ENCODE data around the gene INPP5K.

Gene INPP5K

DNA sequence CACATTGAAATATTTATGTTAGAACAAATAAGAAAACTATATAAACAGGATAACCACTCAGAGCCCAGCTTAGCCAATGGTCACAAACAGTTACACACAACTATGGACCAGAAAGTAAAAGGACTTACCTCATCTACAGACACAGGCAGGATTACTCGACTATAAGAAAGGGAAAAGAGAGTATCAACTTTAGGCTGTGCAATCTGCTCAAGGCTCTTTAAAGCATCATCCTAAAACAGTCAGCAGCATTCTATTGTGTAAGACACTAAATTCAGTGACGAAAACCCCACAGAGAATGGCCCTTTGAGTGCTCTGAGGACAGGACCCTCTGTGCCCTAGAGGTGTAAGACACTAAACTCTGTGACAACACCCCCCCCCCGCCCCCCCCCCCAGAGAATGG is 42.0 kb upstream of the INPP5K start:
- H3K4me1 ChIP-seq (ENCODE audit: control insufficient read depth, insufficient read depth, low read length): peaks cover 27% of the 10 kb centered on the region
- H3K27ac ChIP-seq (ENCODE audit: low read depth, low read length): no peak overlapping the region
- no peaks in the 10 kb centered on the region for H3K9me3 ChIP-seq (ENCODE audit: control insufficient read depth, insufficient read depth, low read depth, low read length)
- no peaks in the 10 kb centered on the region for H3K27me3 ChIP-seq (ENCODE audit: control insufficient read depth, insufficient read depth, low read length)
- no peak overlapping the region for H3K9ac ChIP-seq (ENCODE audit: low read length)
- no peak overlapping the region for H3K4me3 ChIP-seq (ENCODE audit: low read depth, low read length)
- peaks cover 16% of the 10 kb centered on the region for H3K36me3 ChIP-seq (ENCODE audit: control insufficient read depth, insufficient read depth, low read length)

DNA sequence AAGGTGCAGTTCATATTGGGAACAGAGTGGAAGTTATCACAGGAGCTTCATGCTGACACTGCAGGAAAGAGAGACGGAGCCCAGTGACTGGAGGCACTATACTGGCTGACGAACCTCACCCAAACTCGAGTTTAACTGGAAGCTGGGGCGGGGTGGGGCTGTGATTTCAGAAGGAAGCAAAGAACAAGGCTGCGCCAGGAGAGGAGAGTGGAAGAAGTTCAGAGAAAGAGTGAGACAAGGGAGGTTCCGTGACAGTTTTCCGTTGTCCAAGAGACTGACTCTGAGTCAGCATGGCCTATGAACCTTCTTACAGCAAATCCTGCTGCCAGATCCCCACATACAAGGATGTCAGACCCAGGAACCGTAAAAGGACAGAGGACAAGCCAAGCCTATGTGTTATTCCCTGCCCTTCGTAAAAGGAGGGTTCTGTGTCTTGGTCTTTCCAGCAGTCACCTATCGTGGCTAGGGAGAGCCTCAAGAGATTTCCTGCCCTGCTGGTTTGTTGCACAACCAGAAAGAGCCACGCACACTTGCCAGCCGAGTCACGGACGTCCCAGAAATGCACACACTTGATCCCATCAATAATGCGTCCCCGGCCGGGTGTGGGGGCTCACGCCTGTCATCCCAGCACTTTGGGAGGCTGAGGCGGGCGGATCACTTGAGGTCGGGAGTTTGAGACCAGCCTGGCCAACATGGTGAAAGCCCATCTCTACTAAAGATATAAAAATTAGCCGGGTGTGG is 41.1 kb upstream of the INPP5K start:
- H3K9ac ChIP-seq (ENCODE audit: low read length): no peak overlapping the region

DNA sequence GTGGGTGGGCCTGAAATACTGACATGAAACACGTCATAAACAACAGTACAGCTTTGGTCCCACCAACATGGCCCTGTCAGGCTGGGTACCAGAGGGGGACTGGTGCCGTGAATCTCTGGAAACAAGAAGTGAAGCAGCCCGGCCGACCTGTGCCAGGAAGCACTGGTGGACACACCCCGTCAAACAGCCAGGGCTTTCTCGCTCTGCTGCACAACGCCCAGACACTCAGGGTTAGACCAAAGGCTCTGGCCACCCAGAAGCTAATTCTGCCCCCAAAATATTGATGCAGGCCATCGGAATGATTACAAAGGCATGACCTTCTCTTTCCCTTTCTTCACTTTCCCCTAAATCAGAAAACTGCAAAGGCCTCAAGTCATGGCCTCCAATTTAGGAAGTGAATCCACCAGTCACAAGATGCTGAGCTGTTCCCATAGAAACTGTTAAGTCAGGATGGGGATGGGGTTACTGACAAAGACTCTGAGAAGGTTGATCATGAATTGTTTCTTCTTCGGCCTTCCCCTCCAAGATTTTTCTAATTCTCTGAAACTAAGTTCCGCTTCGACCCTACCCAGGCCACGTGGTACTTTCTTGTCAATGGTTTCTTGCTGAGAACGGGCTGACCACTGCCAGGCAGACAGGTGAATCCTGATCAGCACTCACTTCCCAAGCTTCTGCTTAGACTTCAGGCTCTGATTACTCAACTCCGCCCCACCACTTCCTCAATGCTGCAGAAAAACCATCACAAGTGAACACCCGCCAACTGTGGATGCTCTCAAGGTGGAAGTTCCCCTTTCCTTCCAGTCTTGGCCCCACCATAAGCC is 39.4 kb upstream of the INPP5K start:
- Histone ChIP-seq H3K27me3 (ENCODE audit: control insufficient read depth, insufficient read depth, low read length) (no peaks in the 10 kb centered on the region), H3K36me3 (ENCODE audit: control insufficient read depth, insufficient read depth, low read length) (peaks cover 38% of the 10 kb centered on the region), H3K4me3 (ENCODE audit: low read depth, low read length) (no peak overlapping the region), H3K9me3 (ENCODE audit: control insufficient read depth, insufficient read depth, low read depth, low read length) (no peaks in the 10 kb centered on the region), H3K9ac (ENCODE audit: low read length) (no peak overlapping the region), H3K4me1 (ENCODE audit: control insufficient read depth, insufficient read depth, low read length) (peaks cover 21% of the 10 kb centered on the region), H3K27ac (ENCODE audit: low read depth, low read length) (no peak overlapping the region)

More for the DNA sequence above, 41.1 kb upstream of the INPP5K start:
- H3K4me3 ChIP-seq (ENCODE audit: low read depth, low read length): no peak overlapping the region
- H3K27ac ChIP-seq (ENCODE audit: low read depth, low read length): no peak overlapping the region
- H3K4me1 ChIP-seq (ENCODE audit: control insufficient read depth, insufficient read depth, low read length): peaks cover 27% of the 10 kb centered on the region
- no peaks in the 10 kb centered on the region for H3K9me3 ChIP-seq (ENCODE audit: control insufficient read depth, insufficient read depth, low read depth, low read length)
- no peaks in the 10 kb centered on the region for H3K27me3 ChIP-seq (ENCODE audit: control insufficient read depth, insufficient read depth, low read length)
- H3K36me3 ChIP-seq (ENCODE audit: control insufficient read depth, insufficient read depth, low read length): peaks cover 23% of the 10 kb centered on the region

DNA sequence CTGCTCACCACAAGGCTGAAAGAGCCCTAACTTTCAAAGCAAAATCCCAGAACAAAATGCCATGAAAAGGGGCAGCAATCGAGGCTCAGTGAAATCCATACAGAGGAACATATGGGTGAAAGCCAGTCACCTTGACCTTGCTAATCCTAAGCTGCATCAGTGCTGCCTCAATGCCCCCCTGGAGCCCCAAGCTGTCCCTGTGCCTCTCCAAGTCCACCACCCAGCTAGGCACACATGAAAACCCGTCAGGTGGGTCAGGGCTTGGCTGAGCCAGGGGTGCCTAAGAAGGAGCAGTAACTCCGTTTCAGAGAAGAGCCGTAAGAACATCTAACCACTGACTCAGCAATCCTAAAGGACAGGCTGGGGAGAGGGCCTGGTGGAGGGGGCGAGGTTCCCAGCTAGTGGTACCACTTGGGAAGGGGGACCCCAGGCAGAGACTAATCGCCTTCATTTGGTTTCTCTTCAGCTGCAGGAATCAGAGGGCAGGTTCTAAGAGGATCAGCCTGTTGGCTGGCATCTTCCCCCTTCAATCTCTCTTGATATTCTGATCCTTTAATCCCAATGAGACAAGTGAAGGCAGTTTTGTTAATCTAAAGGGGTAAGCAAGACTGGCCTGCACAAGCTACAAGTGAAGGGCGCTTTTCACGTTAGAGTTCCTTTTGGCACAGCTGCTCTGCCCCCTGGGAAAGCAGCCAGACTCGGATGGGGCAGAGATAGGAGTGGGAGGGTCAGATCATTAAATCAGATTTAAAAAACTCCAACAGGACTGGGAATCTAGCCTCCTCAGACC is 38.5 kb upstream of the INPP5K start:
- Histone ChIP-seq H3K4me3 (ENCODE audit: low read depth, low read length) (no peak overlapping the region), H3K9me3 (ENCODE audit: control insufficient read depth, insufficient read depth, low read depth, low read length) (no peaks in the 10 kb centered on the region), H3K4me1 (ENCODE audit: control insufficient read depth, insufficient read depth, low read length) (peaks cover 12% of the 10 kb centered on the region), H3K36me3 (ENCODE audit: control insufficient read depth, insufficient read depth, low read length) (peaks cover 46% of the 10 kb centered on the region), H3K27ac (ENCODE audit: low read depth, low read length) (no peak overlapping the region), H3K9ac (ENCODE audit: low read length) (no peak overlapping the region), H3K27me3 (ENCODE audit: control insufficient read depth, insufficient read depth, low read length) (no peaks in the 10 kb centered on the region)

DNA sequence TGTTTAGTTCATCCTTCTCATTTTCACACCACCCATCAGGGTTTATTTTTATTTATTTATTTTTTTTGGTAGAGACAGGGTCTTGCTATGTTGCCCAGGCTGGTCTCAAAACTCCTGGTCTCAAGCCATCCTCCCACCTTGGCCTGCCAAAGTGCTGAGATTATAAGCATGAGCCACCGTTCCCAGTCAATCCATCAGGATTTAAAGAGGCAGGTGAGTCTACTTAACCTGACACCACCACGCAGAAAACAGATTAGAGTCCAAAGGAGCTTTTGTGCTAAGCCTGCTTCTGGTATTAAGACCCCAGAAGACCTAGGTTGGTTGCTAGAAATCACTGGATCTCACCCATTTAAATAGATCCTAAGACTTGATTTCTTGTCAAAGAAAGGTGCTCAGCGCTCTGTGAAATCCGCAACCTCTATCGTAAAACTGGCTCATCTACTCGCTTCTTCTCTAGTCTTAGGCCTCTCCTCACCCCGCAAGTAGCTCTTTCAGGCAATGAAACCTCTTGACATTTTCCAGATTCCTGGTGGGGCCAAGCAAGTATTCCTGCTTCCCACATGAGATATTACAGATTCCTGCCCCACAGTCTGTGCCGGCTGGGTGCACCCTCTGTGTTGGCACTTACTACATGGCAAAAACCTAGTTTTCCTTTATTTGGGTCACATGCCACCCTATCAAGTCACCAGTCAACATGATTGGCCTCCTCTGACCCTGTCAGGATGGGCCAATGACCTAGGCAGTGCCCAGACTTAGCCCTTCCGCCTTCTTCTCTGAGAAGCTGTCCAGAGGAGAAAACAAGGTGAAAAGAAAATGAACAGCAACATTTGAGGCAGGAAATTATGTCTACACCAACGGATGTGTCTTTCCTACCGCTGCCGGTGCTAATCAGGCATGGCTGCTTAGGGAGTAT is 37.2 kb upstream of the INPP5K start:
- no peaks in the 10 kb centered on the region for H3K4me1 ChIP-seq (ENCODE audit: control insufficient read depth, insufficient read depth, low read length)
- H3K27ac ChIP-seq (ENCODE audit: low read depth, low read length): no peak overlapping the region
- H3K27me3 ChIP-seq (ENCODE audit: control insufficient read depth, insufficient read depth, low read length): no peaks in the 10 kb centered on the region
- no peaks in the 10 kb centered on the region for H3K9me3 ChIP-seq (ENCODE audit: control insufficient read depth, insufficient read depth, low read depth, low read length)
- H3K4me3 ChIP-seq (ENCODE audit: low read depth, low read length): no peak overlapping the region
- peaks cover 50% of the 10 kb centered on the region for H3K36me3 ChIP-seq (ENCODE audit: control insufficient read depth, insufficient read depth, low read length)
- no peak overlapping the region for H3K9ac ChIP-seq (ENCODE audit: low read length)

DNA sequence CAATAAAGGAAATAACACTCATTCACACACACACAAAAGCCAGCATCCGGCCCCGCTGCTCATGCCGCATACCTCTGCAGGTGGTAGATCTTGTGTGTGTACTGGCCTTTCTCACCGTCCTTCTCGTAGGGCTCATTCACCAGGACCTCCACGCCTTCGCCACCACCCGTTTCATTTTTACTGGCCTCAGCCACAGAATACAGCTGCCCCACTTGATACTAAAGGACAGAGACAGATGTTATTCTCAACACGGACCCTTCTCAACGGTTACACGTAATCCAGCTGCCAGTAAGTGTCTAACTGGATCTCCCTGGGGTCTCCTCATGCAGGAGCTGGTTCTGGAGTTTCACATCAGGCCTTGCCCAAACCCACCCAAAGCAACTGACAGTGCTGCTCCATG is 36.5 kb upstream of the INPP5K start:
- H3K9me3 ChIP-seq (ENCODE audit: control insufficient read depth, insufficient read depth, low read depth, low read length): no peaks in the 10 kb centered on the region
- no peaks in the 10 kb centered on the region for H3K4me1 ChIP-seq (ENCODE audit: control insufficient read depth, insufficient read depth, low read length)
- no peaks in the 10 kb centered on the region for H3K27me3 ChIP-seq (ENCODE audit: control insufficient read depth, insufficient read depth, low read length)
- no peak overlapping the region for H3K4me3 ChIP-seq (ENCODE audit: low read depth, low read length)
- peaks cover 56% of the 10 kb centered on the region for H3K36me3 ChIP-seq (ENCODE audit: control insufficient read depth, insufficient read depth, low read length)
- H3K27ac ChIP-seq (ENCODE audit: low read depth, low read length): no peak overlapping the region
- H3K9ac ChIP-seq (ENCODE audit: low read length): no peak overlapping the region

DNA sequence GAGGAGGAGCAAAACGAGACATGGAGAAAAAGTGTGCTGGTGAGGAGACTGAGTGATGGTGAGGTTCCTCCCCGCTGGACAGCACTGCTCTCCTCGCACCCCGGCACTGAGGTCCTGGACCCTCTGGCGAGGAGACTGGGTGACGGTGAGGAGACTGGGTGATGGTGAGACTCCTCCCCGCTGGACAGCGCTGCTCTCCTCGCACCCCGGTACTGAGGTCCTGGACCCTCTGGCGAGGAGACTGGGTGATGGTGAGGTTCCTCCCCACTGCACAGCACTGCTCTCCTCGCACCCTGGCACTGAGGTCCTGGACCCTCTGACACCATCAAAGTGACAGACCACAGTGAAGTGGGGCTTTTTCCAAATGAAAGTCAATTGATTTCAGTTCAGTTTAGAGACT is 35.3 kb upstream of the INPP5K start:
- no peaks in the 10 kb centered on the region for H3K27me3 ChIP-seq (ENCODE audit: control insufficient read depth, insufficient read depth, low read length)
- H3K27ac ChIP-seq (ENCODE audit: low read depth, low read length): no peak overlapping the region
- no peak overlapping the region for H3K9ac ChIP-seq (ENCODE audit: low read length)
- no peaks in the 10 kb centered on the region for H3K9me3 ChIP-seq (ENCODE audit: control insufficient read depth, insufficient read depth, low read depth, low read length)
- H3K4me3 ChIP-seq (ENCODE audit: low read depth, low read length): no peak overlapping the region
- no peaks in the 10 kb centered on the region for H3K4me1 ChIP-seq (ENCODE audit: control insufficient read depth, insufficient read depth, low read length)
- H3K36me3 ChIP-seq (ENCODE audit: control insufficient read depth, insufficient read depth, low read length): peaks cover 56% of the 10 kb centered on the region

DNA sequence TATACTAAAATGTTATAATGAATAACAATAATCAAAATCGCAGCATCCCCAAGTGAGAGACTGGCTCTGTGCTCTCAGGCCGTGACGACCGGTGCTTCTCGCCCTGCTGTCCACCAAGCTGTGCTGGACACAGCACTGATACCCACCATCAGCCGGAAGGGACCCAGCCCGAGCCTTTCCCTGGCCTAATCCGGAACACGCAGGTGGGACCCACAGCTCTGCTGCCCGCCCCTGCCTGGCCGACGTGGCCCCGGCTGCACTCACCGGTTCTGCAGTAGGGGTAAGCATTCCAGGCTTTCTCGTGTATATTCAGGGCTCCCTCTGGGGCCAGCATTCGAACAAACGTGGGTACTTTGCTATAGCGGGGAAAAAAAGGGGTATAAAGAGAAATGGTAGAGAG is 31.6 kb upstream of the INPP5K start:
- Histone ChIP-seq H3K4me1 (ENCODE audit: control insufficient read depth, insufficient read depth, low read length) (peaks cover 9% of the 10 kb centered on the region; the same call in 1 of the 2 replicates), H3K4me3 (ENCODE audit: low read depth, low read length) (no peak overlapping the region), H3K27ac (ENCODE audit: low read depth, low read length) (no peak overlapping the region), H3K9ac (ENCODE audit: low read length) (no peak overlapping the region), H3K36me3 (ENCODE audit: control insufficient read depth, insufficient read depth, low read length) (peaks cover 60% of the 10 kb centered on the region), H3K9me3 (ENCODE audit: control insufficient read depth, insufficient read depth, low read depth, low read length) (no peaks in the 10 kb centered on the region), H3K27me3 (ENCODE audit: control insufficient read depth, insufficient read depth, low read length) (no peaks in the 10 kb centered on the region)

DNA sequence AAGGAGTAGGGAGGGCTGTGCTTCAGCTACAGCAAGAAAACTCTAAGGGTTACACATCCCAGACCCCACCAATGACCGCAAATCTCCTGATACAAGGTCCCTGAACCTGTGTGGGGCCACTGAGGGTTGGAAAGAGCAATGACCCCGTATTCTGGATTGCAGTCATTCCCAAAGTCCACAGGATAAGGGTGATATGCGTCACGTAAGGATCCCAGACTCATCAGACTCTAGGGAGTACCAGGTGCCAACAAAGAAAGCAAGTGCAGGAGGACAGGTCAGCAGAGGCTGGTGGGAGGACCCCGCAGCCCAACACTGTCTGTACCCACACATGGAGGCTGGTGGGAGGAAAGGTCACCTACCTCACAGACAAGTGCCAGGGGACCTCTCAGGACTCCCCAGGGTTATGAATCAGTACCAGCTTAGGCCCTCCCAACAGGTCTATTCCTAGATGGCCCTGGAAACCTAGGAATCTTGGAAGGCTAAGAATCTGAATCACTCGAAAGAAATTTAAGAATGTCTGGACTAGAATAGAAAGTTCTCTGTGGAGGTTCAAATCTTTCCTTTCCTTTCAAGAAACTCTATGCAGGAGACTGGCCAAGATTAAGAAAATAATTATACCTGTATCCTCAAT is 30.0 kb upstream of the INPP5K start:
- H3K36me3 ChIP-seq (ENCODE audit: control insufficient read depth, insufficient read depth, low read length): peaks cover 60% of the 10 kb centered on the region
- H3K27ac ChIP-seq (ENCODE audit: low read depth, low read length): no peak overlapping the region
- no peaks in the 10 kb centered on the region for H3K27me3 ChIP-seq (ENCODE audit: control insufficient read depth, insufficient read depth, low read length)
- no peaks in the 10 kb centered on the region for H3K9me3 ChIP-seq (ENCODE audit: control insufficient read depth, insufficient read depth, low read depth, low read length)
- H3K4me3 ChIP-seq (ENCODE audit: low read depth, low read length): no peak overlapping the region
- no peak overlapping the region for H3K9ac ChIP-seq (ENCODE audit: low read length)
- peaks cover 15% of the 10 kb centered on the region; the same call in 1 of the 2 replicates for H3K4me1 ChIP-seq (ENCODE audit: control insufficient read depth, insufficient read depth, low read length)

DNA sequence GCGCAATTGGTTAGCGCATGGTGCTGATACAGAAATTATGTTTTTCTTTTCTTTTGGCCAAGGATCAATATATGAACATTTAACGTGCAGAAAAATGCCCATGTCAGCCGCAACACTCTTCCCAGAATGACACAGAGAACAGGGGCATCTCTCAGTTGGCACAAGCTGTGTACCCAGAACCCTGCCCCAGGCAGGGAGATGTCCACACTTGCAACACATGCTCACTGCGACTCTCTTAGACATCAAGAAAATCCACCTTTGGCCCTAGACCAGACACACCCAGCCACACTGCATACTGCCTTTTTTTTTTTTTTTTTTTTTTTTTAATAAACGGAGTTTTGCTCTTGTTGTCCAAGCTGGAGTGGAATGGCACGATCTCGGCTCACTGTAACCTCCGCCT is 29.2 kb upstream of the INPP5K start:
- Histone ChIP-seq H3K27ac (ENCODE audit: low read depth, low read length) (no peak overlapping the region), H3K36me3 (ENCODE audit: control insufficient read depth, insufficient read depth, low read length) (peaks cover 62% of the 10 kb centered on the region), H3K9me3 (ENCODE audit: control insufficient read depth, insufficient read depth, low read depth, low read length) (no peaks in the 10 kb centered on the region)

More for the DNA sequence above, 29.2 kb upstream of the INPP5K start:
- H3K4me1 ChIP-seq (ENCODE audit: control insufficient read depth, insufficient read depth, low read length): peaks cover 15% of the 10 kb centered on the region; the same call in 1 of the 2 replicates
- no peak overlapping the region for H3K9ac ChIP-seq (ENCODE audit: low read length)
- H3K4me3 ChIP-seq (ENCODE audit: low read depth, low read length): no peak overlapping the region
- H3K27me3 ChIP-seq (ENCODE audit: control insufficient read depth, insufficient read depth, low read length): no peaks in the 10 kb centered on the region
